SK-N-SH (cell line): ENCODE measurements around the gene XIRP1. TPM values are rescaled to one million over a fixed set of nuclear protein-coding genes. Genes with fewer than 3 reads are reported as not detected.

Experiments
- CTCF ChIA-PET: fragments of 300-600, 350-600 bp; formaldehyde crosslinking; extraction: SDS; loops from one replicate; lab custom pipeline; 2021; lab: Yijun Ruan, JAX
- POLR2A ChIA-PET: fragments of 350-600 bp; sonication (Branson Sonifier 250); formaldehyde crosslinking; extraction: SDS; loops from one replicate; lab custom pipeline; 2020; ENCODE audit warnings: antibody characterized with exemption, inconsistent platforms; lab: Yijun Ruan, JAX
- DNase-seq: peaks from one replicate; pipeline ENCODE4 v3.0.0; 2012
- H2AFZ ChIP-seq: fragments of 200-600 bp; sonication (generic); 2 replicates; pipeline ENCODE4 v1.8.1; 2016; ENCODE audit warnings: antibody characterized with exemption, mild to moderate bottlenecking, low read depth
- H3F3A ChIP-seq: fragments of 200-600 bp; sonication (generic); replicated peaks from 2 replicates; pipeline ENCODE3; 2016; ENCODE audit warnings: antibody characterized with exemption, mild to moderate bottlenecking; ENCODE audit not compliant: insufficient read depth
- H3K27ac ChIP-seq, 2 experiments: fragments of 200-500 bp in 1 of 2; fragments of 200-600 bp in 1 of 2; sonication (Bioruptor generic) in 1 of 2; sonication (generic), shearing (Covaris generic) in 1 of 2; 2 replicates each; pipeline versions ENCODE4 v1.5.1 to v1.6.1; 2014 to 2016; ENCODE audit warnings: low read depth in 2 of 2, inconsistent platforms in 1 of 2, low read length in 1 of 2, mild to moderate bottlenecking in 1 of 2, mixed read lengths in 1 of 2
- H3K27me3 ChIP-seq: fragments of 200-600 bp; sonication (generic), shearing (Covaris generic); 2 replicates; pipeline ENCODE4 v1.6.1; 2016; ENCODE audit warnings: mixed run types; ENCODE audit not compliant: insufficient read depth
- H3K36me3 ChIP-seq, 2 experiments: fragments of 200-500 bp in 1 of 2; fragments of 200-600 bp in 1 of 2; sonication (Bioruptor generic) in 1 of 2; sonication (generic) in 1 of 2; replicated peaks in 1 of 2; 2 replicates each; pipeline versions ENCODE3 to v1.5.1; 2014 to 2016; ENCODE audit warnings: low read length in 1 of 2, mild to moderate bottlenecking in 1 of 2; ENCODE audit not compliant: insufficient read depth in 2 of 2, control insufficient read depth in 1 of 2
- H3K4me1 ChIP-seq, 2 experiments: fragments of 200-500 bp in 1 of 2; fragments of 200-600 bp in 1 of 2; sonication (Bioruptor generic) in 1 of 2; sonication (generic), shearing (Covaris generic) in 1 of 2; 2 replicates each; pipeline versions ENCODE4 v1.5.1 to v1.6.1; 2014 to 2016; ENCODE audit warnings: low read depth in 1 of 2, low read length in 1 of 2, mixed run types in 1 of 2; ENCODE audit not compliant: insufficient read depth in 2 of 2, control insufficient read depth in 1 of 2
- H3K4me2 ChIP-seq: fragments of 200-600 bp; sonication (generic), shearing (Covaris generic); 2 replicates; pipeline ENCODE4 v1.6.1; 2017; ENCODE audit warnings: mixed run types
- H3K4me3 ChIP-seq, 2 experiments: fragments of 200-500 bp in 1 of 2; fragments of 200-600 bp in 1 of 2; sonication (Bioruptor generic) in 1 of 2; sonication (generic), shearing (Covaris generic) in 1 of 2; 2 replicates each; pipeline versions ENCODE4 v1.5.1 to v1.8.1; 2014 to 2016; ENCODE audit warnings: low read depth in 2 of 2, inconsistent platforms in 1 of 2, low read length in 1 of 2, mild to moderate bottlenecking in 1 of 2, mixed read lengths in 1 of 2, moderate library complexity in 1 of 2
- H3K79me2 ChIP-seq: fragments of 200-600 bp; sonication (generic); 2 replicates; pipeline ENCODE4 v1.8.1; 2017; ENCODE audit warnings: mild to moderate bottlenecking; ENCODE audit not compliant: insufficient read depth
- H3K9ac ChIP-seq: fragments of 200-600 bp; sonication (generic); 2 replicates; pipeline ENCODE4 v1.6.1; 2017; ENCODE audit warnings: mixed run types
- H3K9me2 ChIP-seq: fragments of 200-600 bp; sonication (generic); 2 replicates; pipeline ENCODE4 v1.6.1; 2017; ENCODE audit warnings: mixed run types
- H3K9me3 ChIP-seq: fragments of 200-600 bp; sonication (generic); 2 replicates; pipeline ENCODE4 v1.6.1; 2017; ENCODE audit warnings: mixed run types, mild to moderate bottlenecking, moderate library complexity
- H4K20me1 ChIP-seq: fragments of 200-600 bp; sonication (generic); 2 replicates; pipeline ENCODE4 v1.6.1; 2017; ENCODE audit warnings: mild to moderate bottlenecking, mixed run types; ENCODE audit not compliant: insufficient read depth
- CHD2 ChIP-seq: fragments of 150-350 bp; IDR thresholded peaks from 2 replicates; pipeline ENCODE4 v1.6.1; 2018; ENCODE audit warnings: low read length; ENCODE audit not compliant: partially characterized antibody
- FOXJ3 ChIP-seq: sonication (generic); formaldehyde crosslinking; IDR thresholded peaks from 2 replicates; pipeline ENCODE4 v1.5.1; 2020; ENCODE audit warnings: mild to moderate bottlenecking, missing genetic modification reagents
- FOXM1 ChIP-seq: IDR thresholded peaks from 2 replicates; pipeline ENCODE4 v1.4.0; 2012; ENCODE audit warnings: low read depth, mild to moderate bottlenecking
- GABPA ChIP-seq: IDR thresholded peaks from 2 replicates; pipeline ENCODE4 v1.4.0; 2012; ENCODE audit warnings: low read depth, mild to moderate bottlenecking
- GATA2 ChIP-seq: sonication (generic); formaldehyde crosslinking; IDR thresholded peaks from 2 replicates; pipeline ENCODE4 v1.5.0; 2020; ENCODE audit warnings: mild to moderate bottlenecking, missing genetic modification reagents
- MAX ChIP-seq: IDR thresholded peaks from 2 replicates; pipeline ENCODE4 v1.4.0; 2012; ENCODE audit warnings: low read depth
- MEF2A ChIP-seq: IDR thresholded peaks from 2 replicates; pipeline ENCODE4 v1.4.0; 2012; ENCODE audit warnings: low read depth, borderline replicate concordance
- MXI1 ChIP-seq: IDR thresholded peaks from 2 replicates; pipeline ENCODE4 v1.6.1; 2012; ENCODE audit warnings: mild to moderate bottlenecking, low read depth, low read length, improper control_type of control experiment
- NFIC ChIP-seq: IDR thresholded peaks from 2 replicates; pipeline ENCODE4 v1.4.0; 2012; ENCODE audit warnings: borderline replicate concordance
- PBX3 ChIP-seq: IDR thresholded peaks from 2 replicates; pipeline ENCODE4; 2012
- RAD21 ChIP-seq: IDR thresholded peaks from 2 replicates; pipeline ENCODE4 v1.6.1; 2012; ENCODE audit warnings: mild to moderate bottlenecking, low read length
- RFX5 ChIP-seq: IDR thresholded peaks from 2 replicates; pipeline ENCODE4 v1.6.1; 2012; ENCODE audit warnings: mild to moderate bottlenecking, improper control_type of control experiment, low read length
- RXRA ChIP-seq: IDR thresholded peaks from 2 replicates; pipeline ENCODE4 v1.4.0; 2012; ENCODE audit warnings: low read depth, mild to moderate bottlenecking, borderline replicate concordance
- TCF12 ChIP-seq: IDR thresholded peaks from 2 replicates; pipeline ENCODE4 v1.4.0; 2012
- TEAD4 ChIP-seq: IDR thresholded peaks from 2 replicates; pipeline ENCODE4 v1.4.0; 2012; ENCODE audit warnings: mild to moderate bottlenecking, borderline replicate concordance; ENCODE audit not compliant: insufficient read depth
- WGBS: methylation state at CpG from one replicate; pipeline ENCODE4 v1.1.6; 2017; ENCODE audit warnings: low lambda C conversion rate; 5-methylcytosine and 5-hydroxymethylcytosine counted together
- polyA plus RNA-seq, 3 experiments: library from polyadenylated mRNA; depleted of rRNA; stranded (reverse); fragments of >200 nt; gene quantifications; 2 replicates each; pipeline ENCODE4 v1.2.3, GENCODE V29; 2012
- TF ChIP-seq, protein P1 (sequence below): IDR thresholded peaks from 2 replicates; pipeline ENCODE4 v1.6.1; 2012; ENCODE audit warnings: mild to moderate bottlenecking, low read depth, low read length, moderate library complexity
- TF ChIP-seq, protein P2 (sequence below): fragments of 150-350 bp; IDR thresholded peaks from 2 replicates; pipeline ENCODE4 v1.6.1; 2017; ENCODE audit warnings: antibody characterized with exemption, low read length, low read depth, borderline replicate concordance
- TF ChIP-seq, protein P3 (sequence below): fragments of 200-600 bp; sonication (generic); IDR thresholded peaks from 2 replicates; pipeline ENCODE4 v1.6.1; 2017; ENCODE audit warnings: antibody characterized with exemption, mild to moderate bottlenecking, moderate library complexity
- TF ChIP-seq, protein P4 (sequence below): IDR thresholded peaks from 2 replicates; pipeline ENCODE4 v1.4.0; 2012; ENCODE audit warnings: low read depth, borderline replicate concordance

XIRP1 gene
- polyA plus RNA-seq, 1 of the 3 experiments (the other 2 are of a cell fraction): not detected

DNA sequence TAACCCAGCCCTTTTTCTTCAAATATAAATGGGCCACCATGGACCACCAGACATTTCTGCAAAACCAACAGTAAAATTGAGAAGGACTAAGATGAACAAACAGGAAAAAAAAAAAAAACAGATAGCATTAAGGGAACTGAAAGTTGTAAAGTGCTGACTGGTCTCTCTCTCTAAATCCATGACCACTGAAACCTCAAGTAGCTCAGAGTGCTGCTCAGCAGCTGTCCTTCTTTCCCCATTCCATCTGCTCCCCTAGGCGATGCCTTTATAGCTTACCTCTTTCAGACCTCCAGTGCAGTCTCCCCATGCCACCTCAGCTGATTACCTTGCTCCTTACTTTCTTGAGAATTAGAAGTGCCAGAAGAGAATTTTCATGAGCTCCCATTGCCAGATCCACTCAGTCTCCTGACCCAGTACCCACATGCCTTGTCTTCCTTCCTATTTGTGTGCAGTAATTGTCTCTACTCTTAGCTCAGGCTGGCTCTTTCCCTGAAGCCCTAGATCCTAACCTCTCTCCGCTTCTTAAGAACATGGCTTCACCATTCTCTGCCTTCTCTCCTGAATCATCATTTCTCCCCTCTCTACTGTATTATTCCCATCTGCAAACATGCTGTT lies 23.9 kb upstream of the XIRP1 start:
- no peaks in the 10 kb centered on the region for H3K4me1 ChIP-seq
- ChIA-PET CTCF (interaction anchor here (1.5 to 2.7 kb wide), 5 partner anchors 20 to 76 kb away, joined by 3 to 11 read pairs (median 8); no protein-coding TSS in a partner anchor), POLR2A (no interaction called here)

More for the DNA sequence above, 23.9 kb upstream of the XIRP1 start:
- no peaks in the 10 kb centered on the region for H3F3A ChIP-seq
- no peaks in the 10 kb centered on the region for H4K20me1 ChIP-seq
- no peaks in the 10 kb centered on the region for H3K9me3 ChIP-seq
- no peak overlapping the region for H3K4me3 ChIP-seq
- H3K27ac ChIP-seq: no peak overlapping the region
- no peak overlapping the region for H3K9ac ChIP-seq
- 48% methylated on average over 2 of the region's 2 CpGs for WGBS
- H3K9me2 ChIP-seq: no peaks in the 10 kb centered on the region
- TF ChIP-seq GABPA: no peak
- no peak for TF ChIP-seq TCF12
- TF ChIP-seq RAD21: no peak
- no peak for TF ChIP-seq NFIC
- TF ChIP-seq PBX3: no peak
- TF ChIP-seq GATA2 (CRISPR knock-in tag): no peak
- TF ChIP-seq, protein P1, sequence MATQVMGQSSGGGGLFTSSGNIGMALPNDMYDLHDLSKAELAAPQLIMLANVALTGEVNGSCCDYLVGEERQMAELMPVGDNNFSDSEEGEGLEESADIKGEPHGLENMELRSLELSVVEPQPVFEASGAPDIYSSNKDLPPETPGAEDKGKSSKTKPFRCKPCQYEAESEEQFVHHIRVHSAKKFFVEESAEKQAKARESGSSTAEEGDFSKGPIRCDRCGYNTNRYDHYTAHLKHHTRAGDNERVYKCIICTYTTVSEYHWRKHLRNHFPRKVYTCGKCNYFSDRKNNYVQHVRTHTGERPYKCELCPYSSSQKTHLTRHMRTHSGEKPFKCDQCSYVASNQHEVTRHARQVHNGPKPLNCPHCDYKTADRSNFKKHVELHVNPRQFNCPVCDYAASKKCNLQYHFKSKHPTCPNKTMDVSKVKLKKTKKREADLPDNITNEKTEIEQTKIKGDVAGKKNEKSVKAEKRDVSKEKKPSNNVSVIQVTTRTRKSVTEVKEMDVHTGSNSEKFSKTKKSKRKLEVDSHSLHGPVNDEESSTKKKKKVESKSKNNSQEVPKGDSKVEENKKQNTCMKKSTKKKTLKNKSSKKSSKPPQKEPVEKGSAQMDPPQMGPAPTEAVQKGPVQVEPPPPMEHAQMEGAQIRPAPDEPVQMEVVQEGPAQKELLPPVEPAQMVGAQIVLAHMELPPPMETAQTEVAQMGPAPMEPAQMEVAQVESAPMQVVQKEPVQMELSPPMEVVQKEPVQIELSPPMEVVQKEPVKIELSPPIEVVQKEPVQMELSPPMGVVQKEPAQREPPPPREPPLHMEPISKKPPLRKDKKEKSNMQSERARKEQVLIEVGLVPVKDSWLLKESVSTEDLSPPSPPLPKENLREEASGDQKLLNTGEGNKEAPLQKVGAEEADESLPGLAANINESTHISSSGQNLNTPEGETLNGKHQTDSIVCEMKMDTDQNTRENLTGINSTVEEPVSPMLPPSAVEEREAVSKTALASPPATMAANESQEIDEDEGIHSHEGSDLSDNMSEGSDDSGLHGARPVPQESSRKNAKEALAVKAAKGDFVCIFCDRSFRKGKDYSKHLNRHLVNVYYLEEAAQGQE: no peak
- no peak for TF ChIP-seq TEAD4
- no peak for TF ChIP-seq RFX5
- TF ChIP-seq MEF2A: no peak
- TF ChIP-seq, protein P2, sequence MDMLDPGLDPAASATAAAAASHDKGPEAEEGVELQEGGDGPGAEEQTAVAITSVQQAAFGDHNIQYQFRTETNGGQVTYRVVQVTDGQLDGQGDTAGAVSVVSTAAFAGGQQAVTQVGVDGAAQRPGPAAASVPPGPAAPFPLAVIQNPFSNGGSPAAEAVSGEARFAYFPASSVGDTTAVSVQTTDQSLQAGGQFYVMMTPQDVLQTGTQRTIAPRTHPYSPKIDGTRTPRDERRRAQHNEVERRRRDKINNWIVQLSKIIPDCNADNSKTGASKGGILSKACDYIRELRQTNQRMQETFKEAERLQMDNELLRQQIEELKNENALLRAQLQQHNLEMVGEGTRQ: no peak
- TF ChIP-seq MAX: no peak
- TF ChIP-seq FOXJ3: no peak
- TF ChIP-seq FOXM1: no peak
- TF ChIP-seq CHD2: no peak
- TF ChIP-seq MXI1: no peak
- TF ChIP-seq, protein P3, sequence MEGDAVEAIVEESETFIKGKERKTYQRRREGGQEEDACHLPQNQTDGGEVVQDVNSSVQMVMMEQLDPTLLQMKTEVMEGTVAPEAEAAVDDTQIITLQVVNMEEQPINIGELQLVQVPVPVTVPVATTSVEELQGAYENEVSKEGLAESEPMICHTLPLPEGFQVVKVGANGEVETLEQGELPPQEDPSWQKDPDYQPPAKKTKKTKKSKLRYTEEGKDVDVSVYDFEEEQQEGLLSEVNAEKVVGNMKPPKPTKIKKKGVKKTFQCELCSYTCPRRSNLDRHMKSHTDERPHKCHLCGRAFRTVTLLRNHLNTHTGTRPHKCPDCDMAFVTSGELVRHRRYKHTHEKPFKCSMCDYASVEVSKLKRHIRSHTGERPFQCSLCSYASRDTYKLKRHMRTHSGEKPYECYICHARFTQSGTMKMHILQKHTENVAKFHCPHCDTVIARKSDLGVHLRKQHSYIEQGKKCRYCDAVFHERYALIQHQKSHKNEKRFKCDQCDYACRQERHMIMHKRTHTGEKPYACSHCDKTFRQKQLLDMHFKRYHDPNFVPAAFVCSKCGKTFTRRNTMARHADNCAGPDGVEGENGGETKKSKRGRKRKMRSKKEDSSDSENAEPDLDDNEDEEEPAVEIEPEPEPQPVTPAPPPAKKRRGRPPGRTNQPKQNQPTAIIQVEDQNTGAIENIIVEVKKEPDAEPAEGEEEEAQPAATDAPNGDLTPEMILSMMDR: no peak
- TF ChIP-seq RXRA: no peak
- TF ChIP-seq, protein P4, sequence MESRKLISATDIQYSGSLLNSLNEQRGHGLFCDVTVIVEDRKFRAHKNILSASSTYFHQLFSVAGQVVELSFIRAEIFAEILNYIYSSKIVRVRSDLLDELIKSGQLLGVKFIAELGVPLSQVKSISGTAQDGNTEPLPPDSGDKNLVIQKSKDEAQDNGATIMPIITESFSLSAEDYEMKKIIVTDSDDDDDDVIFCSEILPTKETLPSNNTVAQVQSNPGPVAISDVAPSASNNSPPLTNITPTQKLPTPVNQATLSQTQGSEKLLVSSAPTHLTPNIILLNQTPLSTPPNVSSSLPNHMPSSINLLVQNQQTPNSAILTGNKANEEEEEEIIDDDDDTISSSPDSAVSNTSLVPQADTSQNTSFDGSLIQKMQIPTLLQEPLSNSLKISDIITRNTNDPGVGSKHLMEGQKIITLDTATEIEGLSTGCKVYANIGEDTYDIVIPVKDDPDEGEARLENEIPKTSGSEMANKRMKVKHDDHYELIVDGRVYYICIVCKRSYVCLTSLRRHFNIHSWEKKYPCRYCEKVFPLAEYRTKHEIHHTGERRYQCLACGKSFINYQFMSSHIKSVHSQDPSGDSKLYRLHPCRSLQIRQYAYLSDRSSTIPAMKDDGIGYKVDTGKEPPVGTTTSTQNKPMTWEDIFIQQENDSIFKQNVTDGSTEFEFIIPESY: no peak
- TF ChIP-seq, all 33 proteins: peak for 0
- peaks cover 14% of the 10 kb centered on the region; the same call in 1 of the 2 replicates for H3K27me3 ChIP-seq
- no peaks in the 10 kb centered on the region for H3K79me2 ChIP-seq
- no peak overlapping the region for H2AFZ ChIP-seq
- H3K36me3 ChIP-seq: no peaks in the 10 kb centered on the region
- no peak overlapping the region for H3K4me2 ChIP-seq
- no peak for DNase-seq
